HepG2 (cell line): ENCODE measurements around the gene ANGPTL2. TPM values are rescaled to one million over a fixed set of nuclear protein-coding genes. Genes with fewer than 3 reads are reported as not detected.

Source experiments
- ATAC-seq: fragments of 200-7000 bp; cut with Tn5 transposase; 3 replicates; pipeline ENCODE4 v1.9.1; 2020; ENCODE audit warnings: mild to moderate bottlenecking, moderate library complexity
- BruUV-seq: library from RNA; stranded (reverse); fragments of 400-500 nt; replicated peaks from 2 replicates; lab custom pipeline; 2021; lab: Mats Ljungman, UMichigan
- CTCF ChIA-PET: fragments of 300-600 bp; formaldehyde crosslinking; extraction: SDS; loops from one replicate; lab custom pipeline; 2021; ENCODE audit warnings: low total read pairs, inconsistent platforms, low intra/inter-chr PET ratio; lab: Yijun Ruan, JAX
- POLR2A ChIA-PET: fragments of 350-600 bp; sonication (Branson Sonifier 250); formaldehyde crosslinking; loops from one replicate; lab custom pipeline; 2020; ENCODE audit warnings: antibody characterized with exemption, inconsistent platforms; lab: Yijun Ruan, JAX
- DNase-seq: peaks from one replicate; pipeline ENCODE4 v3.0.0-alpha.2; 2015; ENCODE audit warnings: low spot score
- FAIRE-seq: peaks from 3 replicates; lab custom pipeline; 2011; peaks lifted over from hg19 to GRCh38; lab: Jason Lieb, UNC
- H2AFZ ChIP-seq: one replicate; pipeline ENCODE4 v1.6.1; 2011; ENCODE audit warnings: low read length, inconsistent platforms
- H3K27ac ChIP-seq: fragments of 300-600 bp; 3 replicates; pipeline ENCODE4 v1.8.0; 2011; ENCODE audit warnings: mixed run types, mild to moderate bottlenecking, mixed read lengths, low read length, inconsistent platforms; ENCODE audit not compliant: insufficient read depth; ENCODE audit errors: extremely low read length
- H3K27me3 ChIP-seq, 2 experiments: fragments of 200-600 bp in 1 of 2; 2 replicates in 1 of 2; 3 replicates in 1 of 2; pipeline versions ENCODE4 v1.6.0 to v1.8.0; 2011; ENCODE audit warnings: low read length in 2 of 2, mild to moderate bottlenecking in 2 of 2, moderate library complexity in 2 of 2, inconsistent platforms in 1 of 2; ENCODE audit not compliant: insufficient read depth in 2 of 2, control insufficient read depth in 1 of 2
- H3K36me3 ChIP-seq, 2 experiments: fragments of 200-600 bp in 1 of 2; replicated peaks in 1 of 2; 2 replicates in 1 of 2; 3 replicates in 1 of 2; pipeline versions ENCODE4 v1.5.1 to v1.8.0; 2011; ENCODE audit warnings: low read length in 2 of 2, inconsistent platforms in 1 of 2; ENCODE audit not compliant: insufficient read depth in 2 of 2, control insufficient read depth in 1 of 2
- H3K4me1 ChIP-seq: 2 replicates; pipeline ENCODE4 v1.5.1; 2012; ENCODE audit warnings: low read length, inconsistent platforms; ENCODE audit not compliant: insufficient read depth
- H3K4me2 ChIP-seq: 2 replicates; pipeline ENCODE4 v1.6.0; 2011; ENCODE audit warnings: low read depth, low read length, inconsistent platforms
- H3K4me3 ChIP-seq, 3 experiments: fragments of 200-600 bp in 1 of 3; sonication (generic), shearing (Covaris generic) in 1 of 3; replicated peaks in 1 of 3; 2 replicates each; pipeline ENCODE4 v1.5.1; 2011 to 2016; ENCODE audit warnings: low read length in 3 of 3, inconsistent platforms in 2 of 3, low read depth in 2 of 3, mild to moderate bottlenecking in 2 of 3, control low read depth in 1 of 3, mixed read lengths in 1 of 3; ENCODE audit not compliant: insufficient read depth in 1 of 3
- H3K79me2 ChIP-seq: one replicate; pipeline ENCODE4 v1.6.1; 2011; ENCODE audit warnings: low read length, inconsistent platforms; ENCODE audit not compliant: insufficient read depth
- H3K9ac ChIP-seq: 2 replicates; pipeline ENCODE4 v1.6.0; 2011; ENCODE audit warnings: mild to moderate bottlenecking, low read depth, low read length, inconsistent platforms; ENCODE audit not compliant: insufficient read depth
- H3K9me3 ChIP-seq: 2 replicates; pipeline ENCODE4 v1.5.1; 2012; ENCODE audit warnings: mild to moderate bottlenecking, low read length
- H4K20me1 ChIP-seq: 2 replicates; pipeline ENCODE4 v1.6.0; 2011; ENCODE audit warnings: inconsistent platforms, mild to moderate bottlenecking, low read length, moderate library complexity; ENCODE audit not compliant: insufficient read depth
- BRD4 ChIP-seq: sonication (generic); formaldehyde crosslinking; IDR thresholded peaks from 2 replicates; pipeline ENCODE4 v1.4.0; 2020; ENCODE audit warnings: missing genetic modification reagents
- HNRNPUL1 ChIP-seq: fragments of 200-400 bp; formaldehyde crosslinking; IDR thresholded peaks from 2 replicates; pipeline ENCODE4 v1.6.1; 2017; ENCODE audit warnings: low read depth, mild to moderate bottlenecking, low read length, moderate library complexity
- ZNF142 ChIP-seq: sonication (generic); formaldehyde crosslinking; IDR thresholded peaks from 2 replicates; pipeline ENCODE4 v1.4.0; 2020; ENCODE audit warnings: missing genetic modification reagents
- ZZZ3 ChIP-seq: sonication (generic); formaldehyde crosslinking; IDR thresholded peaks from 2 replicates; pipeline ENCODE4 v1.4.0; 2020; ENCODE audit warnings: missing genetic modification reagents, mild to moderate bottlenecking, borderline replicate concordance
- WGBS: methylation state at CpG from one replicate; pipeline ENCODE4 v1.1.6; 2017; ENCODE audit warnings: low lambda C conversion rate; 5-methylcytosine and 5-hydroxymethylcytosine counted together
- in situ Hi-C: cut with HindIII; loops from 2 replicates; pipeline ENCODE4 v1.10.0; 2017; ENCODE audit warnings: low pct_unique_long_range_greater_than_20kb; ENCODE audit not compliant: extremely low pct_ligation_motif_present
- intact Hi-C: fragments of 100-400 bp; cut with micrococcal nuclease; formaldehyde crosslinking; loops from one replicate; pipeline ENCODE4 v1.10.0; 2022; ENCODE audit not compliant: unreplicated experiment
- polyA plus RNA-seq, 8 experiments: library from polyadenylated mRNA; depleted of rRNA in 3 of 8; stranded (reverse) in 7 of 8; unstranded in 1 of 8; fragments of >200 nt; fragmentation: Illumina TruSeq in 4 of 8; extraction: Trizol in 4 of 8; gene quantifications; 2 replicates each; pipeline versions ENCODE4 v1.2.1 to v1.2.3, GENCODE V29; 2011 to 2016; ENCODE audit warnings: low read depth in 4 of 8, missing spikeins in 1 of 8, mixed read lengths in 1 of 8; ENCODE audit not compliant: insufficient read depth in 1 of 8
- total RNA-seq, 5 experiments: library from RNA; depleted of rRNA; stranded (reverse); fragments of >200 nt; fragmentation: Illumina TruSeq; extraction: Trizol; gene quantifications; 2 replicates each; pipeline ENCODE4 v1.2.3, GENCODE V29; 2016; ENCODE audit warnings: low read depth in 1 of 5
- TF ChIP-seq, protein P1 (sequence below): sonication (generic); formaldehyde crosslinking; IDR thresholded peaks from 2 replicates; pipeline ENCODE4 v1.8.0; 2022; ENCODE audit warnings: missing genetic modification reagents, mild to moderate bottlenecking, borderline replicate concordance

Gene ANGPTL2
- total and polyA plus RNA-seq, 2 of the 13 experiments (the other 11 are each of a cell fraction or from before 2014, with no cell fraction given), result 0.91 to 21.0 TPM

GRCh38 chr9:127168756-127169574, 46.5 kb upstream of the ANGPTL2 start (continued):
- TF ChIP-seq ZNF142 (CRISPR knock-in tag), result no peak

GRCh38 chr9:127167560-127168326, 45.3 kb upstream of the ANGPTL2 start:
- no peak for ATAC-seq
- 86% methylated on average over 11 of the region's 11 CpGs for WGBS
- TF ChIP-seq HNRNPUL1 (no peak), ZZZ3 (CRISPR knock-in tag) (no peak), BRD4 (CRISPR knock-in tag) (no peak)
- TF ChIP-seq, protein P1, sequence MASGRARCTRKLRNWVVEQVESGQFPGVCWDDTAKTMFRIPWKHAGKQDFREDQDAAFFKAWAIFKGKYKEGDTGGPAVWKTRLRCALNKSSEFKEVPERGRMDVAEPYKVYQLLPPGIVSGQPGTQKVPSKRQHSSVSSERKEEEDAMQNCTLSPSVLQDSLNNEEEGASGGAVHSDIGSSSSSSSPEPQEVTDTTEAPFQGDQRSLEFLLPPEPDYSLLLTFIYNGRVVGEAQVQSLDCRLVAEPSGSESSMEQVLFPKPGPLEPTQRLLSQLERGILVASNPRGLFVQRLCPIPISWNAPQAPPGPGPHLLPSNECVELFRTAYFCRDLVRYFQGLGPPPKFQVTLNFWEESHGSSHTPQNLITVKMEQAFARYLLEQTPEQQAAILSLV (CRISPR knock-in tag), result no peak
- H3K27me3 ChIP-seq, result no peaks in the 10 kb centered on the region
- H3K36me3 ChIP-seq, result no peaks in the 10 kb centered on the region
- no peaks in the 10 kb centered on the region for H4K20me1 ChIP-seq
- no peaks in the 10 kb centered on the region for H3K79me2 ChIP-seq
- ChIA-PET POLR2A (no interaction called here), CTCF (no interaction called here)
- in situ Hi-C loops (no loop called here), intact Hi-C loops (no loop called here)
- DNase-seq, result no peak
- BruUV-seq, result no TSS peak
- no peaks in the 10 kb centered on the region for H3K9me3 ChIP-seq
- peaks cover 13% of the 10 kb centered on the region for H3K4me1 ChIP-seq
- no peak for FAIRE-seq
- no peak overlapping the region for H2AFZ ChIP-seq
- H3K4me3 ChIP-seq, result no peak overlapping the region
- no peak overlapping the region for H3K9ac ChIP-seq
- H3K4me2 ChIP-seq, result no peak overlapping the region
- H3K27ac ChIP-seq, result no peak overlapping the region
